HepG2 (cell line): Measurements from ENCODE around the gene DCAF6. TPM values are rescaled to one million over a fixed set of nuclear protein-coding genes. Genes with fewer than 3 reads are reported as not detected.

Experiments used
- DRAP1 ChIP-seq: IDR thresholded peaks from 2 replicates; pipeline ENCODE4 v1.6.1; 2016; ENCODE audit warnings: missing genetic modification reagents, missing compliant biosample characterization
- ETV5 ChIP-seq: IDR thresholded peaks from 2 replicates; pipeline ENCODE4 v1.6.1; 2018; ENCODE audit warnings: missing biosample characterization, missing genetic modification reagents, inconsistent platforms, borderline replicate concordance
- FOXC1 ChIP-seq: sonication (generic); formaldehyde crosslinking; IDR thresholded peaks from 2 replicates; pipeline ENCODE4 v1.8.0; 2022; ENCODE audit warnings: mild to moderate bottlenecking, missing genetic modification reagents, borderline replicate concordance
- FOXK1 ChIP-seq: sonication (generic); formaldehyde crosslinking; IDR thresholded peaks from 2 replicates; pipeline ENCODE4 v1.4.0; 2020; ENCODE audit warnings: low read depth, missing genetic modification reagents, borderline replicate concordance
- HMG20A ChIP-seq: IDR thresholded peaks from 2 replicates; pipeline ENCODE4 v1.6.1; 2016; ENCODE audit warnings: borderline replicate concordance
- KMT2B ChIP-seq: IDR thresholded peaks from 2 replicates; pipeline ENCODE4 v1.6.1; 2016; ENCODE audit warnings: missing genetic modification reagents, missing compliant biosample characterization
- LBX2 ChIP-seq: sonication (generic); formaldehyde crosslinking; IDR thresholded peaks from 2 replicates; pipeline ENCODE4 v1.5.0; 2020; ENCODE audit warnings: missing genetic modification reagents, mild to moderate bottlenecking, borderline replicate concordance
- NCOR1 ChIP-seq: fragments of 200-600 bp; sonication (generic); IDR thresholded peaks from 2 replicates; pipeline ENCODE4 v1.7.0; 2017; ENCODE audit warnings: antibody characterized with exemption, low read length, borderline replicate concordance
- NR2F2 ChIP-seq: IDR thresholded peaks from 2 replicates; pipeline ENCODE4 v1.6.1; 2012; ENCODE audit warnings: low read depth, inconsistent platforms, borderline replicate concordance
- NRL ChIP-seq: sonication (generic); formaldehyde crosslinking; IDR thresholded peaks from 2 replicates; pipeline ENCODE4 v1.5.0; 2020; ENCODE audit warnings: missing genetic modification reagents, mild to moderate bottlenecking, moderate library complexity, borderline replicate concordance
- POGZ ChIP-seq: sonication (generic); formaldehyde crosslinking; IDR thresholded peaks from 2 replicates; pipeline ENCODE4 v1.4.0; 2020; ENCODE audit warnings: mild to moderate bottlenecking, missing genetic modification reagents
- PREB ChIP-seq: sonication (generic); formaldehyde crosslinking; IDR thresholded peaks from 2 replicates; pipeline ENCODE4 v1.4.0; 2020; ENCODE audit warnings: missing genetic modification reagents
- RCOR2 ChIP-seq: IDR thresholded peaks from 2 replicates; pipeline ENCODE4 v1.6.1; 2016; ENCODE audit warnings: missing biosample characterization, missing genetic modification reagents
- RORA ChIP-seq: sonication (generic); formaldehyde crosslinking; IDR thresholded peaks from 2 replicates; pipeline ENCODE4 v1.5.0; 2020; ENCODE audit warnings: mild to moderate bottlenecking, missing genetic modification reagents, moderate library complexity
- SIN3A ChIP-seq: IDR thresholded peaks from 2 replicates; pipeline ENCODE4 v1.6.1; 2011; ENCODE audit warnings: low read depth, mild to moderate bottlenecking, control low read depth, low read length, borderline replicate concordance
- UBTF ChIP-seq: sonication (generic); formaldehyde crosslinking; IDR thresholded peaks from 2 replicates; pipeline ENCODE4 v1.4.0; 2020; ENCODE audit warnings: mild to moderate bottlenecking, missing genetic modification reagents
- ZBTB8A ChIP-seq: sonication (generic); formaldehyde crosslinking; IDR thresholded peaks from 2 replicates; pipeline ENCODE4 v1.4.0; 2020; ENCODE audit warnings: mild to moderate bottlenecking, low read depth, missing genetic modification reagents, borderline replicate concordance
- ZNF282 ChIP-seq: fragments of 450-650 bp; IDR thresholded peaks from 2 replicates; pipeline ENCODE4 v1.6.1; 2018; ENCODE audit not compliant: partially characterized antibody
- ZNF331 ChIP-seq: sonication (generic); formaldehyde crosslinking; IDR thresholded peaks from 2 replicates; pipeline ENCODE4 v1.4.0; 2020; ENCODE audit warnings: missing genetic modification reagents
- ZNF333 ChIP-seq: sonication (generic); formaldehyde crosslinking; IDR thresholded peaks from 2 replicates; pipeline ENCODE4 v1.4.0; 2020; ENCODE audit warnings: mild to moderate bottlenecking, missing genetic modification reagents, borderline replicate concordance
- ZNF430 ChIP-seq: sonication (generic); formaldehyde crosslinking; IDR thresholded peaks from 2 replicates; pipeline ENCODE4 v1.9.0; 2021; ENCODE audit warnings: mild to moderate bottlenecking, missing genetic modification reagents
- ZNF644 ChIP-seq: IDR thresholded peaks from 2 replicates; pipeline ENCODE4 v1.6.1; 2016; ENCODE audit warnings: low read depth
- ZNF710 ChIP-seq: sonication (generic); formaldehyde crosslinking; IDR thresholded peaks from 2 replicates; pipeline ENCODE4 v1.5.0; 2020; ENCODE audit warnings: mild to moderate bottlenecking, missing genetic modification reagents, borderline replicate concordance
- ZNF724P ChIP-seq: sonication (generic); formaldehyde crosslinking; IDR thresholded peaks from 2 replicates; pipeline ENCODE4 v1.8.0; 2022; ENCODE audit warnings: missing genetic modification reagents, borderline replicate concordance
- ZNF737 ChIP-seq: sonication (generic); formaldehyde crosslinking; IDR thresholded peaks from 2 replicates; pipeline ENCODE4 v1.5.0; 2020; ENCODE audit warnings: missing genetic modification reagents, mild to moderate bottlenecking, borderline replicate concordance
- polyA plus RNA-seq, 8 experiments: library from polyadenylated mRNA; depleted of rRNA in 3 of 8; stranded (reverse) in 7 of 8; unstranded in 1 of 8; fragments of >200 nt; fragmentation: Illumina TruSeq in 4 of 8; extraction: Trizol in 4 of 8; gene quantifications; 2 replicates each; pipeline versions ENCODE4 v1.2.1 to v1.2.3, GENCODE V29; 2011 to 2016; ENCODE audit warnings: low read depth in 4 of 8, missing spikeins in 1 of 8, mixed read lengths in 1 of 8; ENCODE audit not compliant: insufficient read depth in 1 of 8
- total RNA-seq, 5 experiments: library from RNA; depleted of rRNA; stranded (reverse); fragments of >200 nt; fragmentation: Illumina TruSeq; extraction: Trizol; gene quantifications; 2 replicates each; pipeline ENCODE4 v1.2.3, GENCODE V29; 2016; ENCODE audit warnings: low read depth in 1 of 5

The DCAF6 gene
- total and polyA plus RNA-seq, 2 of the 13 experiments (the other 11 are each of a cell fraction or from before 2014, with no cell fraction given): 24.7 to 33.7 TPM

- TF ChIP-seq FOXK1 (CRISPR knock-in tag) (no peak), LBX2 (CRISPR knock-in tag) (no peak), DRAP1 (no peak), NR2F2 (peak; percentile 82), HMG20A (CRISPR knock-in tag) (no peak; the same call in 1 of the 2 replicates), ZNF644 (CRISPR knock-in tag) (0 out of 2 replicates have a peak, but pooled peaks have one; percentile 52), POGZ (CRISPR knock-in tag) (no peak), RORA (no peak), FOXC1 (CRISPR knock-in tag) (no peak), SIN3A (no peak), RCOR2 (CRISPR knock-in tag) (no peak), UBTF (CRISPR knock-in tag) (no peak), ETV5 (CRISPR knock-in tag) (no peak), ZNF737 (no peak; the same call in 1 of the 2 replicates), ZNF331 (CRISPR knock-in tag) (peak; percentile 53; the same call in 1 of the 2 replicates), PREB (CRISPR knock-in tag) (no peak), ZNF710 (CRISPR knock-in tag) (no peak), NRL (CRISPR knock-in tag) (no peak), ZNF282 (no peak), ZNF333 (CRISPR knock-in tag) (no peak), ZBTB8A (CRISPR knock-in tag) (no peak), ZNF430 (no peak), NCOR1 (no peak), ZNF724P (CRISPR knock-in tag) (no peak), KMT2B (CRISPR knock-in tag) (no peak)
Observed at GRCh38 chr1:167913895-167914496, 22.5 kb upstream of the DCAF6 start, which contains the start of gene ADCY10 (continued).
